GM12878 (cell line): ENCODE measurements around the gene EYS.

Source experiments
- CREB1 ChIP-seq: IDR thresholded peaks from 2 replicates; pipeline ENCODE4 v1.6.1; 2012; ENCODE audit warnings: low read depth, mild to moderate bottlenecking, inconsistent platforms
- CREM ChIP-seq: IDR thresholded peaks from 2 replicates; pipeline ENCODE4 v1.6.1; 2014; ENCODE audit warnings: antibody characterized with exemption, low read depth
- CTCF ChIP-seq, 3 experiments: IDR thresholded peaks in 2 of 3; conservative IDR thresholded peaks in 1 of 3; 2 replicates each; pipeline ENCODE4 v1.5.1; 2011; ENCODE audit warnings: low read depth in 3 of 3, low read length in 3 of 3, mild to moderate bottlenecking in 3 of 3, control low read depth in 2 of 3, moderate library complexity in 2 of 3, inconsistent platforms in 1 of 3, mixed read lengths in 1 of 3; ENCODE audit not compliant: control insufficient read depth in 2 of 3, insufficient read depth in 1 of 3; ENCODE audit errors: extremely low read depth in 1 of 3
- MAX ChIP-seq: IDR thresholded peaks from 2 replicates; pipeline ENCODE4 v1.6.1; 2012; ENCODE audit warnings: low read depth, low read length, improper control_type of control experiment
- NFYB ChIP-seq: IDR thresholded peaks from 2 replicates; pipeline ENCODE4 v1.6.1; 2011; ENCODE audit warnings: low read depth, mild to moderate bottlenecking, low read length, improper control_type of control experiment, moderate library complexity; ENCODE audit not compliant: insufficient read depth
- NRF1 ChIP-seq: conservative IDR thresholded peaks from 2 replicates; pipeline ENCODE4 v1.6.1; 2011; ENCODE audit warnings: mild to moderate bottlenecking, low read depth, low read length, improper control_type of control experiment
- POLR2AphosphoS5 ChIP-seq: IDR thresholded peaks from 2 replicates; pipeline ENCODE4 v1.6.1; 2011; ENCODE audit warnings: mild to moderate bottlenecking, low read length, inconsistent platforms
- REST ChIP-seq: IDR thresholded peaks from 2 replicates; pipeline ENCODE4 v1.6.1; 2012; ENCODE audit warnings: mild to moderate bottlenecking, low read depth, low read length
- SMAD1 ChIP-seq: fragments of 450-650 bp; IDR thresholded peaks from 2 replicates; pipeline ENCODE4 v1.6.1; 2018; ENCODE audit warnings: mild to moderate bottlenecking, low read depth; ENCODE audit not compliant: partially characterized antibody
- USF2 ChIP-seq: IDR thresholded peaks from 2 replicates; pipeline ENCODE4 v1.6.1; 2011; ENCODE audit warnings: low read depth, low read length, improper control_type of control experiment, borderline replicate concordance
- ZSCAN29 ChIP-seq: fragments of 450-650 bp; IDR thresholded peaks from 2 replicates; pipeline ENCODE4 v1.6.1; 2017; ENCODE audit warnings: mild to moderate bottlenecking, moderate library complexity

- no peak for TF ChIP-seq CTCF (IDR thresholded peaks at IDR 0.05 in 2 of 3, conservative IDR thresholded peaks at IDR 0.05 in 1 of 3; ENCODE audit: control insufficient read depth in 2 of 3, extremely low read depth in 1 of 3, insufficient read depth in 1 of 3, low read depth in 3 of 3, low read length in 3 of 3)
- no peak for TF ChIP-seq NRF1
- no peak for TF ChIP-seq POLR2AphosphoS5
- no peak for TF ChIP-seq CREB1
- no peak for TF ChIP-seq ZSCAN29
- no peak for TF ChIP-seq REST
- TF ChIP-seq MAX: no peak
- TF ChIP-seq USF2: no peak
- no peak for TF ChIP-seq SMAD1
- TF ChIP-seq CREM: no peak
- no peak for TF ChIP-seq NFYB
Observed at GRCh38 chr6:64664480-64664879, 1042.5 kb downstream of the EYS start.
